Type B pancreatic cell (in vitro differentiated cells): ENCODE measurements around the gene EBF3. TPM values are rescaled to one million over a fixed set of nuclear protein-coding genes. Genes with fewer than 3 reads are reported as not detected.
A peak's percentile ranks its signal among the peaks of the same experiment; 100 is the strongest.

Experiments used
- DNase-seq: peaks from one replicate; pipeline ENCODE4 v3.0.0; 2021; ENCODE audit warnings: mixed read lengths; ENCODE audit not compliant: unreplicated experiment; ENCODE audit errors: extremely low spot score
- H3K27ac Mint-ChIP-seq: 2 replicates; pipeline ENCODE4 v1.8.0; 2021; ENCODE audit warnings: mild to moderate bottlenecking, mixed read lengths
- H3K27me3 Mint-ChIP-seq: 2 replicates; pipeline ENCODE4 v1.8.0; 2021; ENCODE audit warnings: mixed read lengths
- H3K36me3 Mint-ChIP-seq: 2 replicates; pipeline ENCODE4 v1.8.0; 2021; ENCODE audit warnings: mixed read lengths
- H3K4me1 Mint-ChIP-seq: one replicate; pipeline ENCODE4 v1.8.0; 2021; ENCODE audit warnings: mixed read lengths; ENCODE audit not compliant: unreplicated experiment
- H3K4me3 Mint-ChIP-seq: 2 replicates; pipeline ENCODE4 v1.8.0; 2021; ENCODE audit warnings: mild to moderate bottlenecking, mixed read lengths
- H3K9me3 Mint-ChIP-seq: 2 replicates; pipeline ENCODE4 v1.8.0; 2021; ENCODE audit warnings: mixed read lengths
- CTCF ChIP-seq: fragments of 200-600 bp; sonication (generic); conservative IDR thresholded peaks from 2 replicates; pipeline ENCODE4 v1.5.0; 2021; ENCODE audit warnings: antibody characterized with exemption, mild to moderate bottlenecking
- total RNA-seq: library from RNA; stranded (reverse); gene quantifications from 2 replicates; pipeline ENCODE4 v1.2.1, GENCODE V29; 2021; ENCODE audit warnings: low replicate concordance

EBF3 gene
- total RNA-seq, 1 donor from 2014 or later = 26.1 TPM

GRCh38 chr10:129799942-129800341, 164.1 kb downstream of the EBF3 start:
- H3K27ac Mint-ChIP-seq = no peak overlapping the region
- DNase-seq = no peak
- peaks cover 9% of the 10 kb centered on the region for H3K9me3 Mint-ChIP-seq
- TF ChIP-seq CTCF = no peak
- peaks cover 3% of the 10 kb centered on the region for H3K36me3 Mint-ChIP-seq
- no peaks in the 10 kb centered on the region for H3K4me1 Mint-ChIP-seq
- peaks cover 4% of the 10 kb centered on the region for H3K27me3 Mint-ChIP-seq
- no peak overlapping the region for H3K4me3 Mint-ChIP-seq

- peak; percentile 36 for DNase-seq
- TF ChIP-seq CTCF = no peak
- Mint-ChIP-seq H3K27ac (no peak overlapping the region), H3K27me3 (peaks cover 4% of the 10 kb centered on the region), H3K4me3 (no peak overlapping the region), H3K36me3 (peaks cover 6% of the 10 kb centered on the region), H3K4me1 (no peaks in the 10 kb centered on the region), H3K9me3 (peaks cover 9% of the 10 kb centered on the region)
Observed at GRCh38 chr10:129796710-129797420, 167.2 kb downstream of the EBF3 start.

- DNase-seq = no peak
- Mint-ChIP-seq H3K4me1 (no peaks in the 10 kb centered on the region), H3K27me3 (peaks cover 4% of the 10 kb centered on the region), H3K4me3 (no peak overlapping the region), H3K36me3 (peaks cover 6% of the 10 kb centered on the region), H3K9me3 (peaks cover 17% of the 10 kb centered on the region), H3K27ac (no peak overlapping the region)
- TF ChIP-seq CTCF = no peak
Observed at GRCh38 chr10:129793996-129794395, 170.1 kb downstream of the EBF3 start.

GRCh38 chr10:129793479-129793878, 170.6 kb downstream of the EBF3 start:
- Mint-ChIP-seq H3K4me3 (no peak overlapping the region), H3K9me3 (peaks cover 17% of the 10 kb centered on the region), H3K36me3 (peaks cover 6% of the 10 kb centered on the region), H3K27ac (no peak overlapping the region), H3K4me1 (no peaks in the 10 kb centered on the region), H3K27me3 (peaks cover 4% of the 10 kb centered on the region)
- no peak for TF ChIP-seq CTCF
- DNase-seq = no peak

GRCh38 chr10:129792864-129793263, 171.2 kb downstream of the EBF3 start:
- DNase-seq = no peak
- H3K27ac Mint-ChIP-seq = no peak overlapping the region
- no peaks in the 10 kb centered on the region for H3K27me3 Mint-ChIP-seq

More at GRCh38 chr10:129792864-129793263, 171.2 kb downstream of the EBF3 start:
- Mint-ChIP-seq H3K9me3 (peaks cover 13% of the 10 kb centered on the region), H3K36me3 (peaks cover 6% of the 10 kb centered on the region), H3K4me3 (no peak overlapping the region), H3K4me1 (no peaks in the 10 kb centered on the region)
- TF ChIP-seq CTCF = no peak
